NCI-H187 treated with DMSO at 0.1 percent for 48 hours (cell line): Measurements from ENCODE around the gene C12orf43.

Source experiments
- DNase-seq: peaks from one replicate; lab custom pipeline; 2025; lab: John Stamatoyannopoulos, UW

The C12orf43 gene

DNA sequence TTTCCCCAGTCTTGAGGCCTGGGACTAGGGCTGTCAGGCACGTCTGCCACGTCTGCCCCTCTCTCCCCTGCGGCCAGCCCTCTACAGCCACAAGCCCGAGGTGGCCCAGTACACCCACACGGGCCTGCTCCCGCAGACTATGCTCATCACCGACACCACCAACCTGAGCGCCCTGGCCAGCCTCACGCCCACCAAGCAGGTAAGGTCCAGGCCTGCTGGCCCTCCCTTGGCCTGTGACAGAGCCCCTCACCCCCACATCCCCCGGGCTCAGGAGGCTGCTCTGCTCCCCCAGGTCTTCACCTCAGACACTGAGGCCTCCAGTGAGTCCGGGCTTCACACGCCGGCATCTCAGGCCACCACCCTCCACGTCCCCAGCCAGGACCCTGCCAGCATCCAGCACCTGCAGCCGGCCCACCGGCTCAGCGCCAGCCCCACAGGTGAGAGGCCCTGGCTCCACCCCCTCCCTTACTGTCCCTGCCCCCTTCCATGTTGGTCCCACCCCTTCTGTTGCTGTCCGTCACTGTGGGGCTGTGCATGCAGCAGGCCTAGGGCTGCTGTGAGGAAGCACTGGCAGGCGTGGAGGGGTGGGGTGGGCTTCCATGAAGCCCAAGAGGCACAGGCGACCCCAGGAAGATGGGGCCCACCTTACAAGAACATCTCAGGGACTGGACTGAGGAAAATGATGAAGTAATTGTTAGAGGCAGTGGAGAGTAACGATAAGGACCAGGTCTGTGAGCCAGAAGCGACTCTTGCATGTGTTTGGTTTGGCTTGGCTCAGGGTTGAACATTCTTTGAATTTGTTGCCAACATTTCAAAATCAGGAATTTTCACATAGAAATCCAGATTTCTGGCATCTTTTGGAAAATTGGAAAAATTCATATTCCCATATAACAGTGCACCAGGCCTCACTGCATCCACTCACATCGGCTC lies 16.8 kb downstream of the C12orf43 start:
- DNase-seq, result no peak

DNA sequence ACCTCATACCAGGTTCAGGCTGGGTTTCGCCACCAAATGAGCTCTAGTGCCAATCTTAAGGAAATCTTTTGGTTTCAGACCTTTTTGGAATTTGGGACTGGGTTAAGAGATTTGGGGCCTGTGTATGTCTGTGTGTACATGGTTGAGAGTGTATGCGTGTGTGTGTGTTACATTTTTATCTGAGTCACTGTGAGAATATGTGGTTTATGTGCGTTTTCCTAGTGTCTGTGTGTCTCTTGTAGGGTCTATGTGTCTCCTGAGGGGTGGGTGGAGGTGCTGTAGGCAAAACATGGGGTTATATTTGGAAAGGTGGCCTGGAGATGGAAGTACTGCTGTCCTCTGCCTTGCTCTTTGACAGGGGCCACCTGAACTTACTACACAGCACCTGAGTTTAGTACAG lies 17.9 kb downstream of the C12orf43 start:
- DNase-seq, result no peak

- no peak for DNase-seq
Observed at GRCh38 chr12:120997448-120997847, 18.8 kb downstream of the C12orf43 start.

GRCh38 chr12:120996133-120996746 lies 20.0 kb downstream of the C12orf43 start:
- no peak for DNase-seq

DNA sequence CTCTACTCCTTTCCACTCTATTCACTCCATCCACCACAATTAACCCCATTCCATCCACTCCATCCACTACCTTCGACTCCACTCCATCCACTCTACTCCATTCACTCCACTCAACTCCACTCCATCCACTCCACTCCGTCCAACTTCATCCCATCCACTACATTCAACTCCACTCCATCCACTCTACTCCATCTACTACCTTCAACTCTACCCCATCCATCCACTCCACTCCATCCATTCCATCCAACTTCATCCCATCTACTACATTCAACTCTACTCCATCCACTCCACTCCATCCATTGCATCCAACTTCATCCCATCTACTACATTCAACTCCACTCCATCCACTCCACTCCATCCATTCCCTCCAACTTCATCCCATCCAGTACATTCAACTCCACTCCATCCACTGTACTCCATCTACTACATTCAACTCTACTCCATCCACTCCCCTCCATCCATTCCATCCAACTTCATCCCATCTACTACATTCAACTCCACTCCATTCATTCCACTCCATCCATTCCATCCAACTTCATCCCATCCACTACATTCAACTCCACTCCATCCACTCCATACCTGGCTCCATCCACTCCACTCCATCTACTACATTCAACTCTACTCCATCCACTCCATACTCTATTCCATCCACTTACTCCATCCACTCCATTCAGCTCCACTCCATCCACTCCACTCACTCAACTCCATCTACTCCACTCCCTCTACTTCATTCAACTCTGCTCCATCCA lies 21.5 kb downstream of the C12orf43 start:
- no peak for DNase-seq

- DNase-seq, result no peak
Observed at GRCh38 chr12:120994059-120994458, 22.2 kb downstream of the C12orf43 start.

DNA sequence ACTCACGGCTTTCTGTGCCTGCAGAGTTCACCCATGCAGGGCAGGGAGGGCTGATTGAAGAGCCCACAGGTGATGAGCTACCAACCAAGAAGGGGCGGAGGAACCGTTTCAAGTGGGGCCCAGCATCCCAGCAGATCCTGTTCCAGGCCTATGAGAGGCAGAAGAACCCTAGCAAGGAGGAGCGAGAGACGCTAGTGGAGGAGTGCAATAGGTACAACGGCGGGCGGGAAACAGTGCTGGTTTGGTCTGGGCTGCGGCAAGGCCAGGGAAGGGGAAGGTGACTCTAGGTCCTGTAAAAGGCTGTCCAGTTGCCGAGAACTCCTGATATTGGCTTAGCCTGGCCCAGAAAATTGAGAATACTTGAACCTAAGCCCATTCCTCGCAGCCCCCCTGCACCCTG lies 22.8 kb downstream of the C12orf43 start:
- no peak for DNase-seq

DNA sequence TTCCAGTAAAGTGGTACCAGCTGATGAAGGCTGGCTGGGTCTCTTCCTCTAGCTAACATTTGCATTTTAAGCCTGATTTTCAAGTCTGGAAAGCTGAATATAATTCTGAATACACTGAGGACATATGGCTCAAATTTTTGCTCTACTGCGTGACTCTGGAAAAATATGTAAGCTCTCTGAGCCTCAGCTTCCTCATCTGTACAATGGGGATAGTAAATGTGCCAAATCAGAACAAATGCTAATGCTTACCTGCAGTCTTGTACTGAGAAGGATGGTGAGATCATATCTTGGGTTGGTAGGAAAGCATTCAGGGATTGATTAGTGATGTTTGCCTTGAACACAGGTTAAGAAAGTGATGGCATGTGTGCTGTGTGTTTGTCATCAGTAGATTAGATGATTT lies 23.3 kb downstream of the C12orf43 start:
- no peak for DNase-seq

GRCh38 chr12:120991965-120992364 lies 24.3 kb downstream of the C12orf43 start:
- DNase-seq, result no peak

DNA sequence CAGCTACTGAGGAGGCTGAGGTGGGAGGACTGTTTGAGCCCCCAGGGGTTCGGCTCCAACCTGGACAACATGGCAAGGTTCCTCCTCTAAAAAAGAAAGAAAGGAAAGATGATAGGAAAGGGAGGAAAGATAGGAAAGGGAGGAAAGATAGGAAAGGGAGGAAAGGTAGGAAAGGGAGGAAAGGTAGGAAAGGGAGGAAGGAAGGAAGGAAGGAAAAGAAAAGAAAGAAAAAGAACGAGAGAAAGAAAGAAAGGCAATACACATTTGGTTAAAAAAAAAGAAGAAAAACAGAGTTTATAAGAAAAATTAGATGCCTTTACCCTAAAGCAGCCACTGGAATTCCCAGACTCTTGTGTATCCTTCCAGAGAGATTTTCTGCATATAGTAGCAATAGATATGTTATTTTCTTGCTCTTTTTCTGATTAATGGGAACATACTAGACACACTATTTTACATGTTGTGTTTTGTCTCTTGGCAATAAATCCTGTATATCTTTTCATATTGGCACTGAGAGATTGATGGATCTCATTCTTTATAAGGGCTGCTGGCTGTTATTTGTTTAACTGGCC lies 25.7 kb downstream of the C12orf43 start:
- DNase-seq, result no peak

DNA sequence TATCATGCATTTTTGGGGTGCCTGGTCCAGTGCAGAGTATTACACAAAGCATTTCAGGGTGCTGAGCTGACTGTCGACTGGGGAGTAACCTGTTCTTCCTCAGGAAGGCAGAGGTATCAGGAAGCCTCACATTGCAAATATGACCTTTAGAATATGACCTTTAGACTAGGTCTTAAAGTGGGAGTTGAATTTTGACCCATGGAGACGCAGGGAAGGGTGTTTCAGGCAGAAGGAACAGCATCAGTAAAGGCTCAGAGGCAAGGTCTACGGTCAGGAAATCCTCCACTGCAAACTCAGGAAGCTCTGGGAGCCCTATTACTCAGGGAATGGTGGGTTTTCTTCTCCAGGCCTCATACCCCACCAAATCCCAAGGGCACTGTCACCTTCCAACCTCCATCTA lies 26.6 kb downstream of the C12orf43 start:
- no peak for DNase-seq

- no peak for DNase-seq
Observed at GRCh38 chr12:120988658-120989057, 27.6 kb downstream of the C12orf43 start.

GRCh38 chr12:120988234-120988633 lies 28.1 kb downstream of the C12orf43 start:
- DNase-seq, result no peak

DNA sequence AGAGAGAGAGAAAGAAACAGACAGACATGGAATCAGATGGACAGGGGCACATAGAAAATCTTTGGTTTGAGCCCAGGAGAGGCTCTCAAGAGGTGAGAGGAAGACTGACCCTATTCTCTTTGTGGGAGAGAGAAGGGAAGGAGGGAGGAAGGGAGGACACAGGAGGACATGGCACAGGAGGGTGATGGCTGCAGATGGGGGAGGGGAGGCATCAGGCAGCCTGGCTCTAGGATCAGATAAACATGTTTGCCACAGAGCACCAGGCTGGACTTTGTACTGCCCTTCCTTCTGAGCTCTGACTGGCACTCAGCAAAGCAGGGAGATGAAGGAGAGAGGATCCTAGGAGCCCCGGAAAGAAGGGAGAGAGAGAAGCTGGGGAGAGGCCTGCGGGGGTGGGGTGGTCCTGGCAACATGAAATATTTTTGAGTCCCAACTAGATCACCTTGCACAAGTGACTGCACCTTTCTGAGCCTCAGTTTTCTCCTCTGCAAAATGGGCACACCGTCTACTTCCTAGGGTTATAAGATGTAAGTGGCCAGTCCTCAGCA lies 31.9 kb downstream of the C12orf43 start:
- DNase-seq, result no peak

DNA sequence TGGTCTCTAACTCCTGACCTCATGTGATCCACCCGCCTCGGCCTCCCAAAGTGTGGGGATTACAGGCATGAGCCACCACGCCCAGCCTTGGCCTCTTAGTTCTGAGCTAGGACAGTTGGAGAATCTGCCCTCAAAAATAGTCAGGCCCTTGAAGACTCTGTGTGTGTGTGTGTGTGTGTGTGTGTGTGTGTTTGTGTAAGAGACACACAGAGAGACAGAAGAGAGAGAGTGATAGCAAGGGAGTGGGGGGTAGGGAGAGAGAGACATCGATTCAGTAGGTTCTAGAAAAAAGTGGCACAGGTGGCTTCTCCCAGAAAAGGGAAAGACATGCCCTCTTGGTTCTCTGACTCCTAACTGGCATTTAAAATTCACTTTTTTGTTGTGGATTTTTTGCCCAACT lies 32.5 kb downstream of the C12orf43 start:
- DNase-seq, result no peak

DNA sequence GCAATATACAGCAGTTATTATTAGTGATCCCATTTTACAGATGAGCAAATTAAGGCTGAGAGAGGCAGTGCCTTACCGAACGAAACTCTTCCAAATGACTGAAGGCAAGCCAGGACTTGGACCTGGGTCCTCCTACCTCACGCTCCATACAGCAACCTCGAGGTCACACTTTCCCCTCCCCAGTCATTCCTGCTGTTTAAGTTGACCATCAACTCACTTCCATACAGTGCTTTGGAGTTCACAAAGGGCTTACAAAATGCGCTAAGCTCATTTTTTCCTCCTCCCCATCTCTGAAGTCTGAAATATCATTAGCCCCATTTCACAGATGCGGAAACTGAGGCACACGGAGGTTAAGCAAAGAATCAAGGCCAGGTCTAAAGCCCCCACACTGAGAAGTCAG lies 33.6 kb downstream of the C12orf43 start:
- DNase-seq, result no peak

DNA sequence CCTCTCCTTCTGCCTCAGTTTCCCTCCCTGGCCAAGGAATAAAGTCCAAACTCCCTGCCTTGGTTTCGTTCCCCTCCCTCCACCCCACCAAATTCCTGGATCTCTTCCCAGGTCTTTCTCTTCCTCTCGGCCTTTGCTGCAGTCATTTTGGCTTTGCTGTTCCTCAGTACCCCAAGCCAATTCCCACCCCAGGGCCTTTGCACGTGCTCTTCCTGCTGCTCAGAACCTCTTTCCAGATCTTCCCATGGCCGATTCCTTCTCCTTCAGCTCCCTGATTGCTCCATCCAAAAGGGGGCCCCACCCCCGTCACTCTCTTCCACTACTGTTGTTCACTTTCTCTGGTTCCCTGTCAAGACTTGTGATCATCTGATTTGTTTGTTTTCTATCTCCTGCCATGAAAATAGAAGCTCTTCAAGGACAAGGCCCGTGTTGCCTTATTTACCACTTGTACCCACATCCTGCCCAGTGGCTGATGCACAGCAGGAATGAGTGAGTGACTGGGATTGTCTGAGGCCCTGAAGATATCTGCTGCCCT lies 34.8 kb downstream of the C12orf43 start:
- DNase-seq, result no peak

DNA sequence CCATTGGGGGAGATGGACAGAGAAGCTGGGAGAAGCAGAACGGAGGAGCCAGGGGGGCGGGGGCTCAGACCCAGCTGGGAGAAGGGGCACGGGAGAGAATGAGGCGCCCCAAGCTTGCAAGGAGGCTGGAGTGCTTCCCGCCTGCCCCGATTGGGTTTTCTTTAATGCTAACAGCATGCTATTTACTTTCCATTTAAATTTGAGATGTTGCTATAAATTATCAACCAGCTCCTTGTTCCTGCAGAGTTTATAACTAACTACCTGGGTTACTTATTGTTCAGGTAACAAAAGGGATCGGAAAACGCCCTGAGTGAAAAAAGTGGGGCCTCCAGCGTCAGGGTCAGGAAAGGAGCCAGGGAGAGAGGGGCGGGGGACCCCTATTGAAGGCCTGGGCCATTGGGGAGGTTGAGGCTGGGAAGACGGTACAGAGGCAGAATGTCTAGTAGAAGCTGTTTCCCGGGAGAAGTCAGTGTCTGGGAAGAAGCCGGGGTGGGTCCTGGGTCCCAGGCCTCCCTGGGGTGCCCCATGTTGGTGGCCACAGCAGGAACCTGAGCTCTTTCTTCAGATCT lies 35.4 kb downstream of the C12orf43 start:
- DNase-seq, result no peak

GRCh38 chr12:120979862-120980696 lies 36.2 kb downstream of the C12orf43 start:
- DNase-seq, result no peak

- DNase-seq, result no peak
Observed at GRCh38 chr12:120979220-120979861, 36.9 kb downstream of the C12orf43 start.
